Neural cell (in vitro differentiated cells): ENCODE data around the gene PRKCD. TPM values are rescaled to one million over a fixed set of nuclear protein-coding genes. Genes with fewer than 3 reads are reported as not detected.

ENCODE experiments used
- H2AFZ ChIP-seq: fragments of 200-600, 300-800 bp; sonication (generic), shearing (Covaris generic); 2 replicates; pipeline ENCODE4 v1.6.0; 2014; ENCODE audit warnings: low read depth, mild to moderate bottlenecking, antibody characterized with exemption, low read length, moderate library complexity
- H3F3A ChIP-seq: fragments of 200-600 bp; shearing (Covaris generic); 2 replicates; pipeline ENCODE4 v1.6.1; 2016; ENCODE audit warnings: mild to moderate bottlenecking, moderate library complexity, mixed read lengths, antibody characterized with exemption, low read length; ENCODE audit not compliant: insufficient read depth, poor library complexity, severe bottlenecking
- H3K27ac ChIP-seq: fragments of 200-600, 300-800 bp; sonication (generic), shearing (Covaris generic); 2 replicates; pipeline ENCODE4 v1.5.1; 2014; ENCODE audit warnings: mild to moderate bottlenecking, low read length, moderate library complexity
- H3K27me3 ChIP-seq: fragments of 300-800, 200-600 bp; sonication (generic), shearing (Covaris generic); 2 replicates; pipeline ENCODE4 v1.6.0; 2014; ENCODE audit warnings: mild to moderate bottlenecking, low read depth, low read length, moderate library complexity; ENCODE audit not compliant: insufficient read depth
- H3K36me3 ChIP-seq: fragments of 300-800, 200-600 bp; sonication (generic), shearing (Covaris generic); 2 replicates; pipeline ENCODE4 v1.5.1; 2014; ENCODE audit warnings: mild to moderate bottlenecking, antibody characterized with exemption, low read length, moderate library complexity; ENCODE audit not compliant: insufficient read depth
- H3K4me2 ChIP-seq: fragments of 300-800, 200-600 bp; sonication (generic), shearing (Covaris generic); 2 replicates; pipeline ENCODE4 v1.6.0; 2014; ENCODE audit warnings: mild to moderate bottlenecking, low read length
- H3K4me3 ChIP-seq: fragments of 300-800, 200-600 bp; sonication (generic), shearing (Covaris generic); 2 replicates; pipeline ENCODE4 v1.5.1; 2014; ENCODE audit warnings: mild to moderate bottlenecking, low read length, moderate library complexity
- H3K79me2 ChIP-seq: fragments of 200-600 bp; shearing (Covaris generic); replicated peaks from 2 replicates; pipeline ENCODE4 v1.6.0; 2014; ENCODE audit warnings: mild to moderate bottlenecking, low read length, moderate library complexity; ENCODE audit not compliant: insufficient read depth
- H3K9ac ChIP-seq: fragments of 300-800, 200-600 bp; sonication (generic), shearing (Covaris generic); 2 replicates; pipeline ENCODE4 v1.6.1; 2016; ENCODE audit warnings: mild to moderate bottlenecking, low read length, mixed read lengths
- H3K9me2 ChIP-seq: fragments of 200-600 bp; shearing (Covaris generic); 2 replicates; pipeline ENCODE4 v1.6.1; 2016; ENCODE audit warnings: mild to moderate bottlenecking, low read length, mixed read lengths; ENCODE audit not compliant: insufficient read depth
- H3K9me3 ChIP-seq: fragments of 200-600, 300-800 bp; sonication (generic), shearing (Covaris generic); 2 replicates; pipeline ENCODE4 v1.6.1; 2016; ENCODE audit warnings: mild to moderate bottlenecking, mixed run types, low read length, moderate library complexity, mixed read lengths
- H4K20me1 ChIP-seq: fragments of 200-600 bp; shearing (Covaris generic); 2 replicates; pipeline ENCODE4 v1.6.1; 2016; ENCODE audit warnings: mild to moderate bottlenecking, mixed run types; ENCODE audit not compliant: insufficient read depth
- CTCF ChIP-seq: fragments of 450-650 bp; IDR thresholded peaks from 2 replicates; pipeline ENCODE4 v1.5.1; 2014; ENCODE audit warnings: antibody characterized with exemption, mild to moderate bottlenecking, moderate library complexity; ENCODE audit not compliant: poor library complexity, severe bottlenecking
- EP300 ChIP-seq: fragments of 450-650 bp; conservative IDR thresholded peaks from 2 replicates; pipeline ENCODE4 v1.6.1; 2014; ENCODE audit warnings: antibody characterized with exemption, mild to moderate bottlenecking, moderate library complexity; ENCODE audit not compliant: poor library complexity, severe bottlenecking
- EZH2 ChIP-seq: fragments of 200-600, 300-800 bp; shearing (Covaris generic), sonication (generic); IDR thresholded peaks from 2 replicates; pipeline ENCODE4 v1.6.1; 2014; ENCODE audit warnings: antibody characterized with exemption, low read length, borderline replicate concordance, mild to moderate bottlenecking; ENCODE audit not compliant: insufficient read depth, poor library complexity, severe bottlenecking
- MXI1 ChIP-seq: fragments of 450-650 bp; conservative IDR thresholded peaks from 2 replicates; pipeline ENCODE4 v1.6.1; 2014; ENCODE audit warnings: antibody characterized with exemption, mild to moderate bottlenecking; ENCODE audit not compliant: poor library complexity, severe bottlenecking
- POLR2AphosphoS5 ChIP-seq: IDR thresholded peaks from 2 replicates; pipeline ENCODE4 v1.6.1; 2012
- RAD21 ChIP-seq: fragments of 450-650 bp; conservative IDR thresholded peaks from 2 replicates; pipeline ENCODE4 v1.6.1; 2014; ENCODE audit warnings: antibody characterized with exemption, mild to moderate bottlenecking, moderate library complexity
- REST ChIP-seq: IDR thresholded peaks from 2 replicates; pipeline ENCODE4 v1.6.1; 2012; ENCODE audit warnings: borderline replicate concordance
- SMC3 ChIP-seq: fragments of 450-650 bp; conservative IDR thresholded peaks from 2 replicates; pipeline ENCODE4 v1.6.1; 2014; ENCODE audit warnings: antibody characterized with exemption, mild to moderate bottlenecking, moderate library complexity; ENCODE audit not compliant: poor library complexity
- TAF1 ChIP-seq: IDR thresholded peaks from 2 replicates; pipeline ENCODE4 v1.6.1; 2012; ENCODE audit warnings: low read depth
- polyA plus RNA-seq: library from polyadenylated mRNA; depleted of rRNA; stranded (reverse); fragments of >200 nt; gene quantifications from 2 replicates; pipeline ENCODE4 v1.2.3, GENCODE V29; 2014

PRKCD gene
- polyA plus RNA-seq, 1 donor from 2014 or later = not detected

DNA sequence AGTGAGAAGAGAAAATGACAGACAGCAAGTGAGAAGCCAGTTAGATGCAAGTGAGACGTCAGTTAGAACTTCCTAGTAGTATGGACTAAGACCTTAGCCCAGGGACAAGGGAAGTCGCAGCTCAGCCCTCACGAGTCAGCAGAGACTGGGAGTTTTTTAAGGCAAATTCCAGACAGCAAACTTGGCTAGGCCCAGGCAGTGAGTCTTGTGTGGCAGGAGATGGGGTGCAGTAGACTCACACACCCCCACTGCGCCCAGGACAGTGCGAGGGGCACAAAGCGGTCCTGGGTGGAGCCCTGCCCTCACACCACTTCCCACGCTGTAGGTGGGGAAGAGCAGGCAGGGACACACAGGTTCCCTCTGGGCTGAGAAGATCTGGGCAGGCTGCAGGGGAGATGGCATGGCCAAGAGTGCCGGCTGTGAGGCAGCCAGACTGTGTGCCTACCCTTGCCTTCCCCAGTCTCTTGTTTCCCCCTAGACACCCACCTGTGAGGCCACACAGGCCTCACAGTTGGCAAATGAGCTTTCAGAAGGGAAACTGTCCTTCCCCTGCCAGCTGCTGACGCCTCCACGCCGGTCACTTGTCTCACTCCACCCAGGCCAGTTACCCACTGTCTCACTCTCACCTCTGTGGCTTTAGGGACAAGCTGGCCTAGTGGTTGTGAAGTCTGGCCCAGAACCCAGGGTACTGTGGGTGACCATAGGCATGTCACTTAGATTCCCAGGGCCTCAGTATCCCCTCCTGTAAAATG lies 13.7 kb upstream of the PRKCD start:
- Histone ChIP-seq H3K9me3 (no peaks in the 10 kb centered on the region), H3K4me3 (no peak overlapping the region), H2AFZ (no peak overlapping the region), H3K36me3 (no peaks in the 10 kb centered on the region), H3K27me3 (no peaks in the 10 kb centered on the region), H3K79me2 (no peaks in the 10 kb centered on the region), H4K20me1 (no peaks in the 10 kb centered on the region), H3K9ac (no peak overlapping the region), H3K27ac (no peak overlapping the region), H3F3A (no peaks in the 10 kb centered on the region), H3K4me2 (no peak overlapping the region), H3K9me2 (no peaks in the 10 kb centered on the region)
- no peak for TF ChIP-seq RAD21
- TF ChIP-seq MXI1 = no peak
- no peak for TF ChIP-seq SMC3
- TF ChIP-seq CTCF = no peak
- no peak for TF ChIP-seq POLR2AphosphoS5

GRCh38 chr3:53147903-53148400 lies 13.1 kb upstream of the PRKCD start:
- no peaks in the 10 kb centered on the region for H4K20me1 ChIP-seq
- H3F3A ChIP-seq = no peaks in the 10 kb centered on the region
- H3K36me3 ChIP-seq = no peaks in the 10 kb centered on the region
- no peaks in the 10 kb centered on the region for H3K9me2 ChIP-seq
- H3K27me3 ChIP-seq = no peaks in the 10 kb centered on the region
- no peaks in the 10 kb centered on the region for H3K79me2 ChIP-seq
- no peak overlapping the region for H3K4me3 ChIP-seq
- H3K27ac ChIP-seq = no peak overlapping the region
- no peaks in the 10 kb centered on the region for H3K9me3 ChIP-seq
- no peak for TF ChIP-seq TAF1
- no peak for TF ChIP-seq CTCF
- no peak for TF ChIP-seq REST
- no peak for TF ChIP-seq EZH2
- no peak for TF ChIP-seq EP300
- no peak for TF ChIP-seq RAD21
- no peak for TF ChIP-seq POLR2AphosphoS5
- no peak for TF ChIP-seq MXI1
- no peak for TF ChIP-seq SMC3
- H2AFZ ChIP-seq = no peak overlapping the region
- no peak overlapping the region for H3K9ac ChIP-seq
- no peak overlapping the region for H3K4me2 ChIP-seq
